Measurements from ENCODE around the gene BNC2.
"Not testable (repeated sequence)": the region's sequence is repeated elsewhere in the genome, so short reads cannot be mapped to it uniquely, and the experiment has no call there.

BNC2 gene

DNA sequence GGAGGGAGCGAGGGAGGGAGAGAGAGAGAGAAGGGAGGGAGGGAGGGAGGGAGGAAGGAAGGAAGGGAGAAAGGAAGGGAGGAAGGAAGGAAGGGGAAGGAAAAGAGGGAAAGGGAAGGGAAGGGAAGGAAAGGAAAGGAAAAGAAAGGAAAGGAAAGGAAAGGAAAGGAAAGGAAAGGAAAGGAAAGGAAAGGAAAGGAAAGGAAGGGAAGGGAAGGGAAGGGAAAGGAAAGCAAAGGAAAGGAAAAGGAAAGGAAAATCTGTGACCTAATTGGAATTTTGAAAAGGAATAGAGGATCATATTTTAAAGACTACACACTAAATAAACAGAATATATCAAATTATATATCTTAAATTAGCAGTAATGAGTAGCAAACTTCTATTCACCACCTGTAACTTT lies 330.8 kb downstream of the BNC2 start:
- H3K36me3 ChIP-seq (ENCODE audit: control insufficient read depth in 2 of 2, insufficient read depth in 1 of 2, low read length in 2 of 2); CTCF ChIA-PET; H3K9me3 ChIP-seq (ENCODE audit: control insufficient read depth, insufficient read depth, low read depth, low read length); POLR2A ChIA-PET; H3K27ac ChIP-seq (ENCODE audit: extremely low read depth, low read depth, low read length); H3K4me1 ChIP-seq (ENCODE audit: control insufficient read depth, insufficient read depth, low read length); H3K4me3 ChIP-seq (ENCODE audit: low read depth, low read length): not testable (repeated sequence)
- peak; percentile 98 for TF ChIP-seq PRDM1 (tag by site-specific recombination; IDR thresholded peaks at IDR 0.05)

DNA sequence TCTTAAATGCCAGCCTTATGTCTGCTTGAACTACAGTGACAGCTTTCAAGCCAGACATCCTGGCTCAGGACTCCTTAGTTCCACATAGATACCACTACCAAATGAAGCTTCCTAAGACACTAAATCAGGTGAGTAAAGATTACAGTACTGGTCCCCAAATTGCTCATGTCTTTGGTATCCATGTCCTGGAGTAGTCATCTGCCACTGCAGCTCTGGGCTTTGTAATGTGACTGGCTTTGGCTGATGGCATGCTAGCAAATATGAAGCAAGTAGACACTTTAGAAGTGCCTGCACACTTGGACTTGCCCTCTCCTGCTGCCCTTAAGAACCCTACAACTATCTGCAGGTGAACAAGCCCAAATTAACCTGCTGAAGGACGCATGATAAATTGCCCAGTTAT lies 334.9 kb downstream of the BNC2 start:
- Histone ChIP-seq H3K9me3 (ENCODE audit: control insufficient read depth, insufficient read depth, low read depth, low read length) (no peaks in the 10 kb centered on the region), H3K27ac (ENCODE audit: extremely low read depth, low read depth, low read length) (no peak overlapping the region), H3K4me1 (ENCODE audit: control insufficient read depth, insufficient read depth, low read length) (peaks cover 6% of the 10 kb centered on the region), H3K36me3 (ENCODE audit: control insufficient read depth in 2 of 2, insufficient read depth in 1 of 2, low read length in 2 of 2) (no peaks in the 10 kb centered on the region), H3K4me3 (ENCODE audit: low read depth, low read length) (no peak overlapping the region)
- no peak for TF ChIP-seq PRDM1 (tag by site-specific recombination; IDR thresholded peaks at IDR 0.05)
- POLR2A ChIA-PET = no interaction called here
- CTCF ChIA-PET = no interaction called here

- no peak overlapping the region for H3K4me3 ChIP-seq (ENCODE audit: low read depth, low read length)
- POLR2A ChIA-PET = no interaction called here
- no peak for TF ChIP-seq ZNF223 (tag by site-specific recombination; IDR thresholded peaks at IDR 0.05)
- no peak for TF ChIP-seq BCL11A (tag by site-specific recombination; IDR thresholded peaks at IDR 0.05; ENCODE audit: low read depth)
- TF ChIP-seq ZNF555 (tag by site-specific recombination; conservative IDR thresholded peaks at IDR 0.05) = no peak
- H3K27ac ChIP-seq (ENCODE audit: extremely low read depth, low read depth, low read length) = no peak overlapping the region
- no peaks in the 10 kb centered on the region for H3K36me3 ChIP-seq (ENCODE audit: control insufficient read depth in 2 of 2, insufficient read depth in 1 of 2, low read length in 2 of 2)
- CTCF ChIA-PET = interaction anchor here (0.6 to 0.7 kb wide), 3 partner anchors 73 to 485 kb away, joined by 3 to 5 read pairs (median 4); no protein-coding TSS in a partner anchor
- H3K4me1 ChIP-seq (ENCODE audit: control insufficient read depth, insufficient read depth, low read length) = peaks cover 6% of the 10 kb centered on the region
- H3K9me3 ChIP-seq (ENCODE audit: control insufficient read depth, insufficient read depth, low read depth, low read length) = no peaks in the 10 kb centered on the region
Observed at GRCh38 chr9:16532681-16533450, 337.6 kb downstream of the BNC2 start.

DNA sequence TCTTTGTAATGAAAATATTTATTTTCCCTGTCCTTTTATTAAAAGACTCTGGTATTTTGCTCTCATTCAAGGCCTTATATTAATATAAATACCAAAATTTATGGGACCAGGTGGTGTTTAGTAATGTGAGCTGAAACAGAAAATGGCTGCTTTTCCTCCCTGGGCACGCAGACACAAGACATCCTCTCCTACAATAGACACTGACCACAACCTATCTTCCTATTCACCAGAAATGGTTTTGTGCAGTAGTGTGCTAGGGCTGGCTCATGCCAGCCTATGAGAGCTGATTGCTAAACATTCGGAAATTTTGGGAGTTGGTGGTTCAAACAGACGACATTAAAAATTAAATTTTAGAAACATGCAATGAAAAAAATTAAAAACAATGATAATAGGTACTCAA lies 338.2 kb downstream of the BNC2 start:
- no peaks in the 10 kb centered on the region for H3K36me3 ChIP-seq (ENCODE audit: control insufficient read depth in 2 of 2, insufficient read depth in 1 of 2, low read length in 2 of 2)
- H3K9me3 ChIP-seq (ENCODE audit: control insufficient read depth, insufficient read depth, low read depth, low read length) = no peaks in the 10 kb centered on the region
- TF ChIP-seq KLF9 (tag by site-specific recombination; IDR thresholded peaks at IDR 0.05; ENCODE audit: low read depth) = no peak
- no peak for TF ChIP-seq ZNF239 (tag by site-specific recombination; IDR thresholded peaks at IDR 0.05)
- no peak for TF ChIP-seq KLF7 (tag by site-specific recombination; IDR thresholded peaks at IDR 0.05; ENCODE audit: borderline replicate concordance)
- no peak for TF ChIP-seq HIC1 (tag by site-specific recombination; IDR thresholded peaks at IDR 0.05)
- TF ChIP-seq ZNF394 (tag by site-specific recombination; IDR thresholded peaks at IDR 0.05; ENCODE audit: borderline replicate concordance) = no peak
- no peak for TF ChIP-seq ZNF624 (tag by site-specific recombination; IDR thresholded peaks at IDR 0.05)
- no peak for TF ChIP-seq ZFP37 (tag by site-specific recombination; IDR thresholded peaks at IDR 0.05)
- TF ChIP-seq, protein P1, sequence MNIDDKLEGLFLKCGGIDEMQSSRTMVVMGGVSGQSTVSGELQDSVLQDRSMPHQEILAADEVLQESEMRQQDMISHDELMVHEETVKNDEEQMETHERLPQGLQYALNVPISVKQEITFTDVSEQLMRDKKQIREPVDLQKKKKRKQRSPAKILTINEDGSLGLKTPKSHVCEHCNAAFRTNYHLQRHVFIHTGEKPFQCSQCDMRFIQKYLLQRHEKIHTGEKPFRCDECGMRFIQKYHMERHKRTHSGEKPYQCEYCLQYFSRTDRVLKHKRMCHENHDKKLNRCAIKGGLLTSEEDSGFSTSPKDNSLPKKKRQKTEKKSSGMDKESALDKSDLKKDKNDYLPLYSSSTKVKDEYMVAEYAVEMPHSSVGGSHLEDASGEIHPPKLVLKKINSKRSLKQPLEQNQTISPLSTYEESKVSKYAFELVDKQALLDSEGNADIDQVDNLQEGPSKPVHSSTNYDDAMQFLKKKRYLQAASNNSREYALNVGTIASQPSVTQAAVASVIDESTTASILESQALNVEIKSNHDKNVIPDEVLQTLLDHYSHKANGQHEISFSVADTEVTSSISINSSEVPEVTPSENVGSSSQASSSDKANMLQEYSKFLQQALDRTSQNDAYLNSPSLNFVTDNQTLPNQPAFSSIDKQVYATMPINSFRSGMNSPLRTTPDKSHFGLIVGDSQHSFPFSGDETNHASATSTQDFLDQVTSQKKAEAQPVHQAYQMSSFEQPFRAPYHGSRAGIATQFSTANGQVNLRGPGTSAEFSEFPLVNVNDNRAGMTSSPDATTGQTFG (tag by site-specific recombination; IDR thresholded peaks at IDR 0.05; ENCODE audit: borderline replicate concordance) = no peak
- ChIA-PET POLR2A (no interaction called here), CTCF (interaction anchor here (0.6 to 0.7 kb wide), 3 partner anchors 72 to 486 kb away, joined by 3 to 5 read pairs (median 4); no protein-coding TSS in a partner anchor)
- H3K4me3 ChIP-seq (ENCODE audit: low read depth, low read length) = no peak overlapping the region
- H3K27ac ChIP-seq (ENCODE audit: extremely low read depth, low read depth, low read length) = no peak overlapping the region
- H3K4me1 ChIP-seq (ENCODE audit: control insufficient read depth, insufficient read depth, low read length) = peaks cover 6% of the 10 kb centered on the region

Data from HEK293 (cell line).